ENCODE measurements around the gene SAE1.
A peak's percentile ranks its signal among the peaks of the same experiment; 100 is the strongest.
"Not testable (repeated sequence)": the region's sequence is repeated elsewhere in the genome, so short reads cannot be mapped to it uniquely, and the experiment has no call there.

Gene SAE1

DNA sequence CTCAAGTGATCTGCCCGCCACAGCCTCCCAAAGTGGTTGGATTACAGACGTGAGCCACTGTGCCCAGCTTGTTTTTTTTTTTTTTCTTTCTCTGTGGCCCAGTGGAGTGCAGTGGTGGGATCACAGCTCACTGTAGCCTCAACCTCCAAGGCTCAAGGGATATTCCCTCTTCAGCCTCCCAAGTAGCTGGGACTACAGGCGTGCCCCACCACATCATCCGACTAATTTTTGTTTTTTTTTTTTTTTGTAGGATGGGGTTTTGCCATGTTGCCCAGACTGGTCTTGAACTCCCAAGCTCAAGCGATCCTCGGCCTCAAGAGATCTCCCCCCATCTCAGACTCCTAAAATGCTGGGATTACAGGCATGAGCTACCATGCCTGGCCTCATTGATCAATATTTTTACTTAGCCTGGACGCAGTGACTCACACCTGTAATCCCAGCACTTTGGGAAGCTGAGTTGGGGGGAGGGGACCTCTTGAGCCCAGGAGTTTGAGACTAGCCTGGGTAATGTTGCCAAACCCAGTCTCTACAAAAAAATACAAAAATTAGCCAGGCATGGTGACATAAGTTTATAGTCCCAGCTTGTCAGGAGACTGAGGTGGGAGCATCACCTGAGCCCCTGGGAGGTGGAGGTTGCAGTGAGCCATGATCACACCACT is 1.7 kb downstream of the SAE1 start:
- DNase-seq (ENCODE audit: low read depth), result no peak
- peak overlapping the region; percentile 92 for H3K4me3 ChIP-seq (ENCODE audit: low read length)
- TF ChIP-seq, protein P1, sequence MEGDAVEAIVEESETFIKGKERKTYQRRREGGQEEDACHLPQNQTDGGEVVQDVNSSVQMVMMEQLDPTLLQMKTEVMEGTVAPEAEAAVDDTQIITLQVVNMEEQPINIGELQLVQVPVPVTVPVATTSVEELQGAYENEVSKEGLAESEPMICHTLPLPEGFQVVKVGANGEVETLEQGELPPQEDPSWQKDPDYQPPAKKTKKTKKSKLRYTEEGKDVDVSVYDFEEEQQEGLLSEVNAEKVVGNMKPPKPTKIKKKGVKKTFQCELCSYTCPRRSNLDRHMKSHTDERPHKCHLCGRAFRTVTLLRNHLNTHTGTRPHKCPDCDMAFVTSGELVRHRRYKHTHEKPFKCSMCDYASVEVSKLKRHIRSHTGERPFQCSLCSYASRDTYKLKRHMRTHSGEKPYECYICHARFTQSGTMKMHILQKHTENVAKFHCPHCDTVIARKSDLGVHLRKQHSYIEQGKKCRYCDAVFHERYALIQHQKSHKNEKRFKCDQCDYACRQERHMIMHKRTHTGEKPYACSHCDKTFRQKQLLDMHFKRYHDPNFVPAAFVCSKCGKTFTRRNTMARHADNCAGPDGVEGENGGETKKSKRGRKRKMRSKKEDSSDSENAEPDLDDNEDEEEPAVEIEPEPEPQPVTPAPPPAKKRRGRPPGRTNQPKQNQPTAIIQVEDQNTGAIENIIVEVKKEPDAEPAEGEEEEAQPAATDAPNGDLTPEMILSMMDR (conservative IDR thresholded peaks at IDR 0.05; ENCODE audit: low read length), result no peak

DNA sequence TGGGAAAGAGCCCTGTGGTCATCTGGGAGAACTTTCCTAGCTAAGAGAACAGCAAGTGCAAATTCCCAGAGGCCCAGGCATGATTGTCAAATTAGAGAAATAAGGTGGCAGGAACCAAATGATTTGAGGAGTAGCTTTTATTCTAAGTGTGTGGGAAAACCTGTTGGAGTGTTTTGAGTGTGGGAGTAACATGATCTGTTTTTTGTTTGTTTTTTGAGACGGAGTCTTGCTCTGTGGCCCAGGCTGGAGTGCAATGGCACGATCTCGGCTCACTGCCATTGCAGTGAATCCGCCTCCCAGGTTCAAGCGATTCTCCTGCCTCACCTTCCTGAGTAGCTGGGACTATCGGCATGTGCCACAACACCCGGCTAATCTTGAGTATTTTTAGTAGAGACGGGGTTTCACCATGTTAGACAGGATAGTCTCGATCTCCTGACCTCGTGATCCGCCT is 2.4 kb downstream of the SAE1 start:
- TF ChIP-seq, protein P1 (conservative IDR thresholded peaks at IDR 0.05; ENCODE audit: low read length), result no peak
- DNase-seq (ENCODE audit: low read depth), result no peak
- no peak overlapping the region for H3K4me3 ChIP-seq (ENCODE audit: low read length)

DNA sequence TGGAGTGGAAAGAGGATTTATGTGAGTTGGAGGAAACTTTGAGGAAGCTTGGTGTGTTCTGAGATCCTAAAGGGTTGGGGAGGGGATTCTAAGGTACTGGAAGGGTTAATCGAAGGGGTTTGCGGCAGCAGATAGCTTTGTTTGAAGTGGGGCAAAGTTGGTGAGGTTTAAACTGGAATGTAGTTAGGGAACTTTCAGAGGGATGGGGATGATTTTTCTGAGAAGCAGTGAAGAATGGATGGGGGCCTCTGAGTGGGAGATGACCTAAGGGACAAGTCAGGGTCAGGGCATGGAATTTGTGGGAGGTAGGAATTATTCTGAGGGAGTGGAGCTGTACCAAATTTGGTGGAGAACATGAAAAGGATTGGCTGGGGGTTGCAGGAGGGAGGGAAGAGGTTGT is 3.9 kb downstream of the SAE1 start:
- no peak overlapping the region for H3K4me3 ChIP-seq (ENCODE audit: low read length)
- TF ChIP-seq, protein P1 (conservative IDR thresholded peaks at IDR 0.05; ENCODE audit: low read length), result no peak
- no peak for DNase-seq (ENCODE audit: low read depth)

DNA sequence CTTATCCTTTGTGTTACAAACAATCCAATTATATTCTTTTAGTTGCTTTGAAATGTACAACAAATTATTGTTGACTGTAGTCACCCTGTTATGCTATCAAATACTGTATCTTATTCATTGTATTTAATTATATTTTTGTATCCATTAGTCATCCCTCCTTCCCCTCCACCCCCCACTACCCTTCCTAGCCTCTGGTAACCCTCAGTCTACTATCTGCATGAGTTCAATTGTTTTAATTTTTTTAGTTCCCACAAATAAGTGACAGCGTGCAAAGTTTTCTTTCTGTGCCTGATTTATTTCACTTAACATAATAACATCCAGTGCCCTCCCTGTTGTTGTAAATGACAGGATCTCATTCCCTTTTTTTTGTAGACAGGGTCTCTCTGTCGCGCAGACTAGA is 4.5 kb downstream of the SAE1 start:
- TF ChIP-seq, protein P1 (conservative IDR thresholded peaks at IDR 0.05; ENCODE audit: low read length), result no peak
- no peak overlapping the region for H3K4me3 ChIP-seq (ENCODE audit: low read length)
- DNase-seq (ENCODE audit: low read depth), result no peak

DNA sequence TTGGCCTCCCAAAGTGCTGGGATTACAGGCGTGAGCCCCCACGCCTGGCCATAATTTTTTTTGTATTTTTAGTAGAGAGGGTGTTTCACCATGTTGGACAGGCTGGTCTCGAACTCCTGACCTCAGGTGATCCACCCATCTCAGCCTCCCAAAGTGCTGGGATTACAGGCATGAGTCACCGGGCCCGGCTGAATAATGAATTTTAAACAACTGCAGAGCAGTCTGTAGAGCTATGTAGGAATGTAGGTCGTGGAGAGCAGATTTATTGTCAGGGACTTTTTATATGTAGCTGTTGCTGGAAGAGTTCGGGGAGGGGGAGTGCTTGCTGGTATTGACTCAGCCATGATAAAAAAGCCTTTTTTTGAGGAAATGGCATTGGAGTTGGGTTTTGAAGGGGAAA is 10.6 kb downstream of the SAE1 start:
- DNase-seq (ENCODE audit: low read depth), result peak; percentile 76
- H3K4me3 ChIP-seq (ENCODE audit: low read length), result not testable (repeated sequence)

DNA sequence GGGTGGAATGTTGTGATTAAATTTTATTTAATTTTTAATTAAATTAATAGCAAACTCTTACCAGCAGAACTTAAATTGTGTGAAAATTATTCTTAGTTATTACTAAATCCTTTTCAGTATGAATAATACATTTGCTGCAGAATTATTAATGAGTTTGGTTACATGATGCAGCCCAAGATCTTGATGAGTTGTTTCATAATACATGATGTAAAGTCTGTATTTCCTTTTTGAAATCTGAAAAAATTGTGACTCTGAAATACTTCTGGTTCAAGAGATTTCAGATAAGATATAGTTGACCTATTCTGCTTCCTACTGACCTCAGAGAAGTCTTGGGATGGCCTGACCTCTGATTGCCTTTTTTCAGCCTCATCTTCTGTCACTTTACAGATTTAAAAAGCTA is 11.1 kb downstream of the SAE1 start:
- no peak for DNase-seq (ENCODE audit: low read depth)
- H3K4me3 ChIP-seq (ENCODE audit: low read length), result no peak overlapping the region
- TF ChIP-seq, protein P1 (conservative IDR thresholded peaks at IDR 0.05; ENCODE audit: low read length), result no peak

DNA sequence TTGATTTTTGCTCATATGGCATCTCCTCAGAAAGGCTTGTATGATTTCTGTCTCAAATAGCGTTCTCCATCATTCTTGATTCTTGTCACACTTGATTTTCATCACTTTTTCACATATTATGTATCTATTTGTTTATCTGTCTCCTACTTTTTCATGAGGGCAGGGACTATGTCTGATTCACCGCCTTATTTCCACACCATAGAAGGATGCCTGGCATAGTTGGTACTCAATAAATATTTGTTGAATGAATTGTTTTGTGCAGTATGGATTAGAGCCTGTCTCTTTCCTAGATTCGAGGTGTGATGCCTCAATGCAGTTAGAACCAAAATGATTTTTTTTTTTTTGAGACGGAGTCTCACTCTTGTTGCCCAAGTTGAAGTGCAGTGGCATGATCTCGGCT is 12.1 kb downstream of the SAE1 start:
- TF ChIP-seq, protein P1 (conservative IDR thresholded peaks at IDR 0.05; ENCODE audit: low read length), result no peak
- peak; percentile 57 for DNase-seq (ENCODE audit: low read depth)

More for the DNA sequence above, 12.1 kb downstream of the SAE1 start:
- H3K4me3 ChIP-seq (ENCODE audit: low read length), result no peak overlapping the region

Measured in AG10803 (cell line).